GM18526 (cell line): ENCODE data around the gene TCAP.

Source experiments
- POLR2A ChIP-seq: IDR thresholded peaks from 3 replicates; pipeline ENCODE4 v1.6.1; 2011; ENCODE audit not compliant: insufficient read length; ENCODE audit errors: extremely low read depth

The TCAP gene

GRCh38 chr17:39652587-39653315 lies 12.4 kb upstream of the TCAP start:
- TF ChIP-seq POLR2A: no peak

DNA sequence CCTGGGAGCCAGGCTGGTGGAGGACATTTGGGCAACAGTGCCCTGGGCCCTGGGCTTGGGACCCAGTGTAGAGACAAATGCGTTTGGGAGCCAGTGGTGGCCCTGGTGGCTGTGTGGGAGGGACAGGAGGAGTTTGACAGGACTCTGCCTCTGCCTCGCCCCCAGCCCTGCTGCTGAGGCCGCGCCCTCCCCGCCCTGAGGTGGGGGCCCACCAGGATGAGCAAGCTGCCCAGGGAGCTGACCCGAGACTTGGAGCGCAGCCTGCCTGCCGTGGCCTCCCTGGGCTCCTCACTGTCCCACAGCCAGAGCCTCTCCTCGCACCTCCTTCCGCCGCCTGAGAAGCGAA lies 11.9 kb upstream of the TCAP start:
- no peak for TF ChIP-seq POLR2A

DNA sequence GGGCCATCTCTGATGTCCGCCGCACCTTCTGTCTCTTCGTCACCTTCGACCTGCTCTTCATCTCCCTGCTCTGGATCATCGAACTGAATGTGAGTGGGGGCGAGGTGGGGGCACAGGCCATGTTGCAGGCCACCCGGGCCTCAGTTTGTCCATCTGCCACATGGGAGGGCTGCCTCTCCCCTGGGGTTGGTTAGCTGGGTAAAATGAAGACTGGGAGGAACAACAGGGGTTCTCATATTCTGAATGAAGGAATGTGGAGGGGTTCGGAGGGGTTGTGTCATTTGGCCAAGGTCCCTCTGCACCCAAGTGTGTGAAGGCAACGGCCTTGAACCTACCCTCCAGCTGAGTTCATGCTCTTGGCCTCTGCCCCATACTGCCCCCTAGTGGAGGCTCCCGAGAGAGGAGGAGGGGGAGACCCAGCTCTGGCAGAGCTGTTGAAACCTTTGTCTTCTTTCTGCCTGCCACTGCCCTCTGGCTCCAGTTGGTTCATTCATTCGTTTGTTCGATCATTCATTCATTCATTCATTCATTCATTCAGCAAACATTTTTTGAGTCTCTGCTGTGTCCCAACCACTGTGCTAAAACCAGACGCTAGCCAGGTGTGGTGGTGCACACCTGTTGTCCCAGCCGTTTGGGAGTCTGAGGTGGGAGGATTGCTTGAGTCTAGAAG lies 11.4 kb upstream of the TCAP start:
- no peak for TF ChIP-seq POLR2A

- TF ChIP-seq POLR2A: no peak
Measured at GRCh38 chr17:39655105-39655504, 10.0 kb upstream of the TCAP start.

- no peak for TF ChIP-seq POLR2A
Measured at GRCh38 chr17:39658346-39658745, 6.8 kb upstream of the TCAP start.

DNA sequence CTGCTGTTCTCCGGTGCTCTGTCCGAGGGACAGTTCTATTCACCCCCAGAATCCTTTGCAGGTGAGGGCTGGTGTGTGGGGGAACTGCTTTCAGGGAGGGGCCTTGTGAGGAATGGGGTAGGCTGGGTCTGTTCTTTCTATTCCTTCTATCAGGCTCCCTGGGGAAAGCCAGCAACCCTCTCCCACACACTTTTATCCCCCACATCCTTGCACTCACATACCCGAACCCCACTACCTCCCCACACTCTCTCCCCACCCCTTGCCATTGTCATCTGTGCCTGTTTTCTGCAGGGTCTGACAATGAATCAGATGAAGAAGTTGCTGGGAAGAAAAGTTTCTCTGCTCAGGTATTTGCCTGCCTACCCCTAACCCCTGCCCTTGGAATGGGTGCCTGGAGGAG lies 6.4 kb upstream of the TCAP start:
- no peak for TF ChIP-seq POLR2A

GRCh38 chr17:39659279-39660010 lies 5.7 kb upstream of the TCAP start:
- TF ChIP-seq POLR2A: no peak

GRCh38 chr17:39660011-39660360 lies 5.2 kb upstream of the TCAP start:
- no peak for TF ChIP-seq POLR2A

- no peak for TF ChIP-seq POLR2A
Measured at GRCh38 chr17:39660397-39661385, 4.5 kb upstream of the TCAP start.

- no peak for TF ChIP-seq POLR2A
Measured at GRCh38 chr17:39661744-39662541, 3.2 kb upstream of the TCAP start.

GRCh38 chr17:39662551-39663339 lies 2.4 kb upstream of the TCAP start:
- TF ChIP-seq POLR2A: no peak

DNA sequence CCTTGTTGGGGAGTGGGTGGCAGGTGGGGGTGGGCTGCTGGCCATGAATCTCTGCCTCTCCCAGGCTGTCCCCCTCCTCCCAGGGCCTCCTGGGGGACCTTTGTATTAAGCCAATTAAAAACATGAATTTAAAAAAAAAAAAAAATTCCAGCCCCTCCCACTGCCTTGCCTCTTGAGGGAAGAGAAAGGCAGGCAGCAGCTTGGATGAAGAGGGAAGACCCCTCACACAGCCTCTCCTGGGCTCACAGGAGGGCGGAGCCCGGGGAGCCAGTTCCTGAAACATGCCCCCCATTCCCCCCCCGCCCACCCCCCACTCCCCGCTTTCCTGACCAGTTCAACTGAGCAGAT lies 1.8 kb upstream of the TCAP start:
- TF ChIP-seq POLR2A: no peak

GRCh38 chr17:39663688-39664580 lies 1.2 kb upstream of the TCAP start:
- no peak for TF ChIP-seq POLR2A

GRCh38 chr17:39665642-39666224 lies 584 bp downstream of the TCAP start:
- no peak for TF ChIP-seq POLR2A
